ENCODE results near the gene MARCHF5. TPM values are rescaled to one million over a fixed set of nuclear protein-coding genes. Genes with fewer than 3 reads are reported as not detected.
A peak's percentile ranks its signal among the peaks of the same experiment; 100 is the strongest.
"Not testable (repeated sequence)": the region's sequence is repeated elsewhere in the genome, so short reads cannot be mapped to it uniquely, and the experiment has no call there.

MARCHF5 gene
- total and polyA plus RNA-seq, 2 experiments from 2014 or later: 19.3 to 47.4 TPM

DNA sequence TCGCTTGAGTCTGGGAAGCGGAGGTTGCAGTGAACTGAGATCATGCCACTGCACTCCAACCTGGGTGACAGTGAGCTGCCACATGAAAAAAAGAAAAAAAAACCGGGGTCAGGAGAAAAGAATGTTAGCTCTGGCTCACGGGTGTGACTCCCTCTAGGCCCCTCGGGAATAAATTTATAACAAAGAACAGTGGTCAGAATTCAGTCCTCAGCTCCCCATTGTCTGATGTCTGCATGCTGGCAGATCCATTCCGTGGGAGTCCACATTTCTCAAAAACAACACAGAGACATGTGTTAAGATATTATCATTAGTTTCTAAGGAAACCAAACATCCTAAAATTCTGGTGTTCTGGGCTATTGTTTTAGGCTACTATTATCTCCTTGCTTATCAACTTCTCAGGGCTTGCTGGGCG lies 90.6 kb downstream of the MARCHF5 start:
- TF ChIP-seq, protein P1, sequence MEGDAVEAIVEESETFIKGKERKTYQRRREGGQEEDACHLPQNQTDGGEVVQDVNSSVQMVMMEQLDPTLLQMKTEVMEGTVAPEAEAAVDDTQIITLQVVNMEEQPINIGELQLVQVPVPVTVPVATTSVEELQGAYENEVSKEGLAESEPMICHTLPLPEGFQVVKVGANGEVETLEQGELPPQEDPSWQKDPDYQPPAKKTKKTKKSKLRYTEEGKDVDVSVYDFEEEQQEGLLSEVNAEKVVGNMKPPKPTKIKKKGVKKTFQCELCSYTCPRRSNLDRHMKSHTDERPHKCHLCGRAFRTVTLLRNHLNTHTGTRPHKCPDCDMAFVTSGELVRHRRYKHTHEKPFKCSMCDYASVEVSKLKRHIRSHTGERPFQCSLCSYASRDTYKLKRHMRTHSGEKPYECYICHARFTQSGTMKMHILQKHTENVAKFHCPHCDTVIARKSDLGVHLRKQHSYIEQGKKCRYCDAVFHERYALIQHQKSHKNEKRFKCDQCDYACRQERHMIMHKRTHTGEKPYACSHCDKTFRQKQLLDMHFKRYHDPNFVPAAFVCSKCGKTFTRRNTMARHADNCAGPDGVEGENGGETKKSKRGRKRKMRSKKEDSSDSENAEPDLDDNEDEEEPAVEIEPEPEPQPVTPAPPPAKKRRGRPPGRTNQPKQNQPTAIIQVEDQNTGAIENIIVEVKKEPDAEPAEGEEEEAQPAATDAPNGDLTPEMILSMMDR (IDR thresholded peaks at IDR 0.05; ENCODE audit: low read depth, low read length): no peak
- peak in 1 of 2 donors; percentile 86 for DNase-seq (ENCODE audit: low read depth in 1 of 2, low spot score in 1 of 2)
- H3K4me1 ChIP-seq (ENCODE audit: low read depth): no peaks in the 10 kb centered on the region

DNA sequence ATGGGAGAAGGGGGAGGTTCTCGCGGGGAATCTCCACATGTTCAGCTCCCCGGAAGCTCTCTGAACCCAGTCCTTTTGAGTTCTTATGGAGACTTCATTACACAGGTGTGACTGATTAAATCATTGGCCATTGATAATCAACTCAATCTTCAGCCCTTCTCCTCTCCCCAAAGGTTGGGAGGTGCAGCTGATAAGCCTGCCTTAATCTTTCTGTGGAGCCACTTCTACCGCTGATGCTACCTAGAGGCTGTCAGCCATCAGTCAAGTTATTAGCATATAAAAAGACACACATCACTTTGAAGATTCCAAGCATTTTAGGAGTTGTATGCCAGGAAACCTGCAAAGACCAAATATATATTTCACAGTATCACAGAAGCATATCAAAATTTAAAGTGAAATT lies 91.7 kb downstream of the MARCHF5 start:
- Histone ChIP-seq H3K36me3 (no peaks in the 10 kb centered on the region), H3K27me3 (no peaks in the 10 kb centered on the region), H3K27ac (no peak overlapping the region), H3K4me1 (ENCODE audit: low read depth) (no peaks in the 10 kb centered on the region), H3K4me3 (no peak overlapping the region), H3K9me3 (ENCODE audit: low read depth) (no peaks in the 10 kb centered on the region)
- TF ChIP-seq, protein P1 (IDR thresholded peaks at IDR 0.05; ENCODE audit: low read depth, low read length): no peak
- DNase-seq (ENCODE audit: low read depth in 1 of 2, low spot score in 1 of 2): no peak

More for the DNA sequence above, 90.6 kb downstream of the MARCHF5 start:
- no peak overlapping the region for H3K27ac ChIP-seq
- H3K4me3 ChIP-seq: no peak overlapping the region
- no peaks in the 10 kb centered on the region for H3K36me3 ChIP-seq
- H3K9me3 ChIP-seq (ENCODE audit: low read depth): no peaks in the 10 kb centered on the region
- no peaks in the 10 kb centered on the region for H3K27me3 ChIP-seq

DNA sequence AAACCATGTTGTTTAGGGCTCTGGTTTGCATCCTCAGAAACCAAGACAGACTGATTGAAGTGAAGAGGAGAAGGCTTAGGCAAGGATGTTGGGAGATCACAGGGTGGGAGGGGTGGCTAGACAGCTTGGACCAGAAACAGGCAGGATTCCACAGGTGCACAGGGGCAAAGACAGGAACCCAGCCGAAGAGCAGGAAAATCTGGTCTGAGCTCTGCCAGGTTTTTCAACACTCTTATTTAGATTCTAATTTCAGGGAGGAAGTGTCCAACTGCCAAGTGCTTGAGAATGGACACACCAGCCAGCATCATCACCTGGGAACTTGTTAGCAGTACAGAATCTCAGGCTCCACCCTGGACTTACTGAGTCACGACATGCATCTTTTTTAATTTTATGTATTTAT lies 93.8 kb downstream of the MARCHF5 start:
- TF ChIP-seq, protein P1 (IDR thresholded peaks at IDR 0.05; ENCODE audit: low read depth, low read length): no peak
- H3K9me3 ChIP-seq (ENCODE audit: low read depth): no peaks in the 10 kb centered on the region
- no peaks in the 10 kb centered on the region for H3K4me1 ChIP-seq (ENCODE audit: low read depth)
- H3K27ac ChIP-seq: no peak overlapping the region
- no peak overlapping the region for H3K4me3 ChIP-seq
- no peaks in the 10 kb centered on the region for H3K27me3 ChIP-seq
- no peaks in the 10 kb centered on the region for H3K36me3 ChIP-seq
- no peak for DNase-seq (ENCODE audit: low read depth in 1 of 2, low spot score in 1 of 2)

DNA sequence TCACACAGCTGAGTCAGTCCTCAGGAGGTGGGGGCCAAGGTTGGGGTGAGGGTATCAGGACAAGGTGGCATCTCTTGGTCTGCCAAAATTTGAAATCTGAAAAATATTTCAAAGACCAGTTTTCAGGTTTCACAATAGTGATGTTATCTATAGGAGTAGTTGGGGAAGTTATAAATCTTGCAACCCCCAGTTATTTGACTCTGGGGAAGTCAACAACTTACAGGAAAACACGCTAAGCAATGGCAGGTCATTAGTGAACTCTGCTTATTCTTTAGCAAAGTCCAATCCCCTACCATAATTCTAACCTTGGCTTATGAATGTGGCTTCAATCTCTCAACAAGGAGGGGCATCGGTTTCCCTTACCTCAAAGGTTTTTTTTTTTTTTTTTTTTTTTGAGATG lies 94.9 kb downstream of the MARCHF5 start:
- Histone ChIP-seq H3K4me1 (ENCODE audit: low read depth) (no peaks in the 10 kb centered on the region), H3K27ac (no peak overlapping the region), H3K9me3 (ENCODE audit: low read depth) (no peaks in the 10 kb centered on the region), H3K27me3 (no peaks in the 10 kb centered on the region), H3K36me3 (no peaks in the 10 kb centered on the region), H3K4me3 (no peak overlapping the region)
- DNase-seq (ENCODE audit: low read depth in 1 of 2, low spot score in 1 of 2): no peak
- TF ChIP-seq, protein P1 (IDR thresholded peaks at IDR 0.05; ENCODE audit: low read depth, low read length): no peak

DNA sequence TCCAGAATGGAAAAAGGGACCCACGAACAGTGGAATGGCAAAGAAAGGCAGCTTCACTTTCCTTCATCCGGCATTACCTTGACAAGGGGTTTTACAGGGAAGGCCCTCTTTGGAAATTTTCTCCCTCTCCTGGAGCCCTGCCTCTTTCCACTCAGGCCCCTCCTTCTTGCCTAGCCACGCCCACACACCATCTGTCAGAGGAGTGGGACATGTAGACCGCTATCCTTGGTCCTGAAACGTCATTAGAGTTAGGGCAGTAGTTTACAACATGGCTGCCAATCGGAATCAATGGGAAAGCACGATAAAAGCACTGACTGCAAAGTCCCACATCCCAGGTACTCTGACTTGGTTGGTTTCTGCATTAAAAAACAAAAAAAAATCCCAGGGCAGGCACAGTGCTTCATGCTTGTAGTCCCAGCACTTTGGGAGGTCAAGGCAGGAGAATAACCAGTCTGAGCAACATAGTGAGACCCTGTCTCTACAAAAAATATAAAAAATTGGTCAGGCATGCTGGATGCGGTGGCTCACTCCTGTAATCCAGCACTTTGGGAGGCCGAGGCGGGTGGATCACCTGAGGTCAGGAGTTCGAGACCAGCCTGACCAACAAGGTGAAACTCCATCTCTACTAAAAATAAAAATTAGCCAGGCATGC lies 96.4 kb downstream of the MARCHF5 start:
- TF ChIP-seq, protein P1 (IDR thresholded peaks at IDR 0.05; ENCODE audit: low read depth, low read length): no peak
- Histone ChIP-seq H3K4me1 (ENCODE audit: low read depth) (no peaks in the 10 kb centered on the region), H3K4me3 (no peak overlapping the region), H3K27me3 (no peaks in the 10 kb centered on the region), H3K27ac (no peak overlapping the region), H3K36me3 (no peaks in the 10 kb centered on the region), H3K9me3 (ENCODE audit: low read depth) (no peaks in the 10 kb centered on the region)
- DNase-seq (ENCODE audit: low read depth in 1 of 2, low spot score in 1 of 2): peak; percentile 74 to 95

DNA sequence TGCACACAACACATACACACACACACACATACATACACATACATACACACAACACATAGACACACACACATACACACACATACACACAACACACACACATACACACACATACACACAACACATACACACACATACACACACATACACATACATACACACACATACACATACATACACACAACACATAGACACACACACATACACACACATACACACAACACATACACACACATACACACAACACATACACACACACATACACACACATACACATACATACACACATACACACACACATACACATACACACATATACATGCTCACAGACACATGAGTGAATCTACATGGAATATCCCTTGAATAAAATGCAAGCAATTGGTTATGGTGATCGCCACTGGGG lies 102.2 kb downstream of the MARCHF5 start:
- not testable (repeated sequence) for H3K27me3 ChIP-seq; H3K4me1 ChIP-seq (ENCODE audit: low read depth); H3K27ac ChIP-seq; H3K36me3 ChIP-seq; H3K9me3 ChIP-seq (ENCODE audit: low read depth); DNase-seq (ENCODE audit: low read depth in 1 of 2, low spot score in 1 of 2); H3K4me3 ChIP-seq

Data from cardiac muscle cell (in vitro differentiated cells and primary cell).